Lung (tissue), 12 donors: ENCODE data around the gene PPP2R2C. TPM values are rescaled to one million over a fixed set of nuclear protein-coding genes. Genes with fewer than 3 reads are reported as not detected.

Source experiments
- ATAC-seq: fragments of 200-7000 bp; cut with Tn5 transposase; one replicate; pipeline ENCODE4 v1.9.1; 2020; ENCODE audit warnings: moderate number of reproducible peaks; ENCODE audit not compliant: insufficient read depth, low FRiP score
- DNase-seq, 3 donors: peaks; one replicate each; pipeline ENCODE4 v3.0.0-alpha.2; 2013 to 2017
- H3K27ac ChIP-seq, 2 donors: one replicate each; pipeline ENCODE4 v1.5.1; 2013; ENCODE audit warnings: mild to moderate bottlenecking in 2 of 2, moderate library complexity in 2 of 2, control low read depth in 1 of 2, inconsistent platforms in 1 of 2, low read depth in 1 of 2, low read length in 1 of 2
- H3K27me3 ChIP-seq, 3 donors: one replicate each; pipeline ENCODE4 v1.5.1; 2013; ENCODE audit warnings: low read length in 2 of 3; ENCODE audit not compliant: control insufficient read depth in 3 of 3, insufficient read depth in 3 of 3
- H3K36me3 ChIP-seq, 4 donors: one replicate each; pipeline ENCODE4 v1.5.1; 2013; ENCODE audit warnings: low read length in 4 of 4, mild to moderate bottlenecking in 1 of 4, moderate library complexity in 1 of 4; ENCODE audit not compliant: control insufficient read depth in 4 of 4, insufficient read depth in 4 of 4
- H3K4me1 ChIP-seq, 5 donors: one replicate each; pipeline ENCODE4 v1.5.1; 2013; ENCODE audit warnings: low read length in 5 of 5, mild to moderate bottlenecking in 2 of 5, moderate library complexity in 1 of 5; ENCODE audit not compliant: control insufficient read depth in 5 of 5, insufficient read depth in 5 of 5
- H3K4me3 ChIP-seq: one replicate; pipeline ENCODE4 v1.5.1; 2013; ENCODE audit warnings: mild to moderate bottlenecking, control low read depth, moderate library complexity
- H3K9ac ChIP-seq, 2 donors: one replicate each; pipeline ENCODE4 v1.5.1; 2013; ENCODE audit warnings: low read length in 2 of 2, control low read depth in 1 of 2; ENCODE audit not compliant: insufficient read depth in 1 of 2
- H3K9me3 ChIP-seq, 4 donors: one replicate each; pipeline ENCODE4 v1.5.1; 2013; ENCODE audit warnings: low read length in 3 of 4, mild to moderate bottlenecking in 1 of 4, moderate library complexity in 1 of 4; ENCODE audit not compliant: control insufficient read depth in 4 of 4, insufficient read depth in 3 of 4
- whole genome bisulfite sequencing, 2 donors: extraction: QIAGEN DNeasy Blood & Tissue Kit; methylation state at CpG; one replicate each; pipeline ENCODE4 v1.1.7; 2013; 5-methylcytosine and 5-hydroxymethylcytosine counted together
- polyA plus RNA-seq, 2 donors: library from polyadenylated mRNA; stranded (reverse); fragments of 200-250 nt; gene quantifications; one replicate each; pipeline ENCODE4 v1.2.1, GENCODE V29; 2013
- total RNA-seq, 2 donors: library from RNA; depleted of rRNA in 1 of 2; stranded (reverse); fragments of >200 nt in 1 of 2; gene quantifications; one replicate each; pipeline ENCODE4 v1.2.1, GENCODE V29; 2014 to 2021
- TF ChIP-seq, protein P1 (sequence below): IDR thresholded peaks from 2 replicates; pipeline ENCODE4 v1.5.1; 2012; ENCODE audit warnings: mild to moderate bottlenecking; ENCODE audit errors: control extremely low read depth, extremely low read depth
- donor health status: control.
- donor health status: control.
- donor health status: Bipolar disorder and iron deficiency.
- donor health status: healthy.
- donor health status: DM: yes; HTN: yes; CAD: no.

The PPP2R2C gene
- total and polyA plus RNA-seq, 4 donors, result 0.03 to 0.57 (median 0.04) TPM

DNA sequence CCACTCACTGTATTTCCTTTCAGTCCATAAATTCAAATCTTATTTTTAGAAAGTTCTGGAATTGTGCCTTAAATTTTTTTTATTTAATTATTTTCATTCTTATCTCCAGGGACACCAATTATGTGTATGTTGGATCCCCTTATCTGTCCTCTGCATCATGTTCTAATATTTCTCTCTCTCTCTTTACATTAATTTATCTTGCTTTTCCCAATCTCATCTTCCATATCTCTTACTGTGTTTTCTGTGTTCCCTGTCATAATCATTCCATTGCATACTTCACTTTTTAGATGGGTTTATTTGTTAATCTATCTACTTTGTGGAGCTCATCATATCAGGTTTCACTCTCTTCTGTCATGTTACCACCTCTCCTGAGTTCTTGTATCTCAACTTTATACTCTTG, 37.4 kb downstream of the PPP2R2C start:
- no peak for ATAC-seq

DNA sequence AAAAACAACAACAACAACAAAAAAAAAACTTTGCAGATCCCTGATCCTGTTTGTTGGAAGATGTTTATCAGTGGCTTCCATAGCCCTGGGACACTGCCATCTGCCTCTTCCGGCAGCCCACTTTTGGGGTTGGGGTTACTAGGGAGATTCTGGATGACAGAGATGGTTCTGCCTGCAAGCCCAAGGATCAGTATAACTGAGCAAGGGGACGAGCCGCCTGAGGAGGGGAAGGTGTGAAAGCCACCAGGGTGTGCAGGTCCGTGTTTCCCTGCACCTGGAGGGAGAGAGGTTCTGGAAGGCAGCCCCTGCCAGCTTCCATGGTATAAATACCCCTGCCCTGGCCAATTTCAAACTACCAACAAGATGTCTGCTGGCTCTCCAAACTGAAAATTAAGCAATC, 41.5 kb downstream of the PPP2R2C start:
- peaks cover 0 to 5% (median 0%) of the 10 kb centered on the region in 3 donors for H3K27me3 ChIP-seq
- no peak overlapping the region for H3K4me3 ChIP-seq
- H3K9me3 ChIP-seq, result peaks cover 0 to 9% (median 5%) of the 10 kb centered on the region in 4 donors
- DNase-seq (no peak), ATAC-seq (no peak)
- no peaks in the 10 kb centered on the region for H3K4me1 ChIP-seq
- no peaks in the 10 kb centered on the region for H3K36me3 ChIP-seq
- H3K27ac ChIP-seq, result no peak overlapping the region
- no peak overlapping the region for H3K9ac ChIP-seq
- TF ChIP-seq, protein P1, sequence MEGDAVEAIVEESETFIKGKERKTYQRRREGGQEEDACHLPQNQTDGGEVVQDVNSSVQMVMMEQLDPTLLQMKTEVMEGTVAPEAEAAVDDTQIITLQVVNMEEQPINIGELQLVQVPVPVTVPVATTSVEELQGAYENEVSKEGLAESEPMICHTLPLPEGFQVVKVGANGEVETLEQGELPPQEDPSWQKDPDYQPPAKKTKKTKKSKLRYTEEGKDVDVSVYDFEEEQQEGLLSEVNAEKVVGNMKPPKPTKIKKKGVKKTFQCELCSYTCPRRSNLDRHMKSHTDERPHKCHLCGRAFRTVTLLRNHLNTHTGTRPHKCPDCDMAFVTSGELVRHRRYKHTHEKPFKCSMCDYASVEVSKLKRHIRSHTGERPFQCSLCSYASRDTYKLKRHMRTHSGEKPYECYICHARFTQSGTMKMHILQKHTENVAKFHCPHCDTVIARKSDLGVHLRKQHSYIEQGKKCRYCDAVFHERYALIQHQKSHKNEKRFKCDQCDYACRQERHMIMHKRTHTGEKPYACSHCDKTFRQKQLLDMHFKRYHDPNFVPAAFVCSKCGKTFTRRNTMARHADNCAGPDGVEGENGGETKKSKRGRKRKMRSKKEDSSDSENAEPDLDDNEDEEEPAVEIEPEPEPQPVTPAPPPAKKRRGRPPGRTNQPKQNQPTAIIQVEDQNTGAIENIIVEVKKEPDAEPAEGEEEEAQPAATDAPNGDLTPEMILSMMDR, result no peak
- WGBS, 2 donors, result 68 to 71% methylated on average over 4 of the region's 4 CpGs

More for the DNA sequence above, 37.4 kb downstream of the PPP2R2C start:
- DNase-seq, result no peak
- Histone ChIP-seq H3K9me3 (peaks cover 0 to 10% (median 5%) of the 10 kb centered on the region in 4 donors), H3K4me1 (no peaks in the 10 kb centered on the region), H3K27me3 (peaks cover 0 to 9% (median 0%) of the 10 kb centered on the region in 3 donors), H3K27ac (no peak overlapping the region), H3K9ac (no peak overlapping the region), H3K4me3 (no peak overlapping the region), H3K36me3 (no peaks in the 10 kb centered on the region)
- TF ChIP-seq, protein P1, result no peak

DNA sequence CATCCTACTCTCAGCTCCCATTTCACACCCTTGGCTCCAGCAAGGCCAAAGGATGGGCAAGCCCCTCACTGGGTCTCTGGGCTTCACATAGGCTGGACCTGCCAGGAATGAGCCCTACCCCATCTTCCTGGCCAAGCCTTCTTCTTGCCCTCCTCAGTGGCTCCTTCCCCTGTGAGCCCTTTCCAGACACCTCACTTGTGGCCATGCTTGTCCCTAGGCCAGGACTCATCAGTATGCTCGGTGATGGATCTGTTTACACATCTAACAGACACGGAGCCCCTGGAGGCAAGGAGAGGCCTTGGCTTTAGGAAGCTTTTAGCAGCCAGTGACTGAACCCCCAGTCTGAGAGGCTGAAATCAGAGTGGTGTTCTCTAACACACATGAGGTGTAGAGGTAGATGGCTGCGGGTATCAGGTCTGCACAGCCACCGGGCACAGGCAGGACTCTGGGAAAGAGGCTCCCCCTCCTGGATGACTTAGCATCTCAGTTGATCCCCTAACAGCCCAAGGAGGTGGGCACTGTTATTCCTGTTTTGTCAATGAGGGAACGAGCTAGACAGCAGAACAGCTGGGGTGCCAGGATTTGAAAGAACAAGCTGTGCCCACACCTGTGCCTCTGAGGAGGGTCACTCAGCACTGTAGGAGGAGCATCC, 44.8 kb downstream of the PPP2R2C start:
- 39 to 45% methylated on average over 5 of the region's 5 CpGs for WGBS, 2 donors
- no peak overlapping the region for H3K27ac ChIP-seq
- no peak for ATAC-seq
- no peaks in the 10 kb centered on the region for H3K36me3 ChIP-seq
- H3K4me1 ChIP-seq, result no peaks in the 10 kb centered on the region
- H3K9ac ChIP-seq, result no peak overlapping the region
- peaks cover 0 to 7% (median 0%) of the 10 kb centered on the region in 3 donors for H3K27me3 ChIP-seq
- no peak overlapping the region for H3K4me3 ChIP-seq
- TF ChIP-seq, protein P1, result no peak
- DNase-seq, result no peak
- H3K9me3 ChIP-seq, result peaks cover 0 to 9% (median 0%) of the 10 kb centered on the region in 4 donors
